ENCODE data around the gene FAM181A.

The FAM181A gene

GRCh38 chr14:93902619-93903307 lies 24.4 kb upstream of the FAM181A start:
- no peak overlapping the region for H3K9ac ChIP-seq (ENCODE audit: low read depth, low read length)
- TF ChIP-seq CTCF (IDR thresholded peaks at IDR 0.05; ENCODE audit: borderline replicate concordance, extremely low read depth, low read length, poor library complexity, severe bottlenecking) (no peak), EZH2 (IDR thresholded peaks at IDR 0.05; ENCODE audit: borderline replicate concordance, low read depth, low read length, severe bottlenecking) (no peak)
- H3K9me3 ChIP-seq (ENCODE audit: insufficient read depth, low read length, severe bottlenecking), result no peaks in the 10 kb centered on the region
- no peaks in the 10 kb centered on the region for H3K4me1 ChIP-seq (ENCODE audit: insufficient read depth, low read length)
- DNase-seq (no peak), ATAC-seq (ENCODE audit: insufficient read depth, low read depth) (no peak)
- H2AFZ ChIP-seq (ENCODE audit: low read depth, low read length), result no peak overlapping the region
- H4K20me1 ChIP-seq (ENCODE audit: insufficient read depth, low read length), result no peaks in the 10 kb centered on the region
- H3K4me2 ChIP-seq (ENCODE audit: insufficient read depth, low read length), result no peak overlapping the region
- H3K36me3 ChIP-seq (ENCODE audit: insufficient read depth, low read length), result no peaks in the 10 kb centered on the region
- no peak overlapping the region for H3K4me3 ChIP-seq (ENCODE audit: low read depth in 1 of 2, low read length in 2 of 2)
- H3K27me3 ChIP-seq (ENCODE audit: insufficient read depth, low read length, poor library complexity), result peaks cover 4% of the 10 kb centered on the region
- H3K27ac ChIP-seq (ENCODE audit: low read length), result no peak overlapping the region
- no peaks in the 10 kb centered on the region for H3K79me2 ChIP-seq (ENCODE audit: insufficient read depth, low read length)

GRCh38 chr14:93903342-93904184 lies 23.6 kb upstream of the FAM181A start:
- Histone ChIP-seq H3K9ac (ENCODE audit: low read depth, low read length) (no peak overlapping the region), H3K4me1 (ENCODE audit: insufficient read depth, low read length) (no peaks in the 10 kb centered on the region), H3K27me3 (ENCODE audit: insufficient read depth, low read length, poor library complexity) (peaks cover 4% of the 10 kb centered on the region), H3K27ac (ENCODE audit: low read length) (no peak overlapping the region), H3K79me2 (ENCODE audit: insufficient read depth, low read length) (no peaks in the 10 kb centered on the region), H4K20me1 (ENCODE audit: insufficient read depth, low read length) (no peaks in the 10 kb centered on the region), H3K36me3 (ENCODE audit: insufficient read depth, low read length) (no peaks in the 10 kb centered on the region), H3K4me3 (ENCODE audit: low read depth in 1 of 2, low read length in 2 of 2) (no peak overlapping the region), H3K9me3 (ENCODE audit: insufficient read depth, low read length, severe bottlenecking) (no peaks in the 10 kb centered on the region), H3K4me2 (ENCODE audit: insufficient read depth, low read length) (no peak overlapping the region), H2AFZ (ENCODE audit: low read depth, low read length) (no peak overlapping the region)
- TF ChIP-seq CTCF (IDR thresholded peaks at IDR 0.05; ENCODE audit: borderline replicate concordance, extremely low read depth, low read length, poor library complexity, severe bottlenecking) (peak; percentile 24), EZH2 (IDR thresholded peaks at IDR 0.05; ENCODE audit: borderline replicate concordance, low read depth, low read length, severe bottlenecking) (no peak)
- ATAC-seq (ENCODE audit: insufficient read depth, low read depth) (no peak), DNase-seq (no peak)

GRCh38 chr14:93905623-93906022 lies 21.5 kb upstream of the FAM181A start:
- ATAC-seq (ENCODE audit: insufficient read depth, low read depth) (no peak), DNase-seq (no peak)
- peaks cover 1% of the 10 kb centered on the region for H3K27me3 ChIP-seq (ENCODE audit: insufficient read depth, low read length, poor library complexity)
- no peak overlapping the region for H3K4me3 ChIP-seq (ENCODE audit: low read depth in 1 of 2, low read length in 2 of 2)
- H3K4me1 ChIP-seq (ENCODE audit: insufficient read depth, low read length), result no peaks in the 10 kb centered on the region
- no peaks in the 10 kb centered on the region for H3K36me3 ChIP-seq (ENCODE audit: insufficient read depth, low read length)
- H3K9me3 ChIP-seq (ENCODE audit: insufficient read depth, low read length, severe bottlenecking), result no peaks in the 10 kb centered on the region
- H3K79me2 ChIP-seq (ENCODE audit: insufficient read depth, low read length), result no peaks in the 10 kb centered on the region
- no peak overlapping the region for H3K4me2 ChIP-seq (ENCODE audit: insufficient read depth, low read length)
- no peak overlapping the region for H2AFZ ChIP-seq (ENCODE audit: low read depth, low read length)
- no peaks in the 10 kb centered on the region for H4K20me1 ChIP-seq (ENCODE audit: insufficient read depth, low read length)
- no peak overlapping the region for H3K27ac ChIP-seq (ENCODE audit: low read length)
- TF ChIP-seq CTCF (IDR thresholded peaks at IDR 0.05; ENCODE audit: borderline replicate concordance, extremely low read depth, low read length, poor library complexity, severe bottlenecking), result no peak
- TF ChIP-seq EZH2 (IDR thresholded peaks at IDR 0.05; ENCODE audit: borderline replicate concordance, low read depth, low read length, severe bottlenecking), result no peak
- no peak overlapping the region for H3K9ac ChIP-seq (ENCODE audit: low read depth, low read length)

Data from DND-41 (cell line).